Stimulated activated CD4-positive, alpha-beta T cell treated with anti-CD3 and anti-CD28 coated beads, Interleukin-12 subunit alpha, Interleukin-12 subunit beta, amount 100 ng/mL, for 48 hours (primary cell): ENCODE data around the gene PLEKHG1.

Source experiments
- DNase-seq, 3 donors: peaks; one replicate each; pipeline ENCODE4 v3.0.0-alpha.2; 2020; ENCODE audit warnings: low read depth in 2 of 3, low spot score in 1 of 3

The PLEKHG1 gene

GRCh38 chr6:150637266-150637665, 37.6 kb downstream of the PLEKHG1 start:
- no peak for DNase-seq

- no peak for DNase-seq
Observed at GRCh38 chr6:150638267-150638666, 38.6 kb downstream of the PLEKHG1 start.

GRCh38 chr6:150638765-150639164, 39.1 kb downstream of the PLEKHG1 start:
- no peak for DNase-seq

- no peak for DNase-seq
Observed at GRCh38 chr6:150639823-150640331, 40.2 kb downstream of the PLEKHG1 start.

GRCh38 chr6:150640556-150641209, 41.0 kb downstream of the PLEKHG1 start:
- no peak for DNase-seq

GRCh38 chr6:150641398-150642139, 41.9 kb downstream of the PLEKHG1 start:
- DNase-seq, result no peak

- no peak for DNase-seq
Observed at GRCh38 chr6:150646228-150646627, 46.5 kb downstream of the PLEKHG1 start.

- no peak for DNase-seq
Observed at GRCh38 chr6:150647051-150647450, 47.4 kb downstream of the PLEKHG1 start.
